GM12878 (cell line): ENCODE results near the gene LYSMD1. TPM values are rescaled to one million over a fixed set of nuclear protein-coding genes. Genes with fewer than 3 reads are reported as not detected.

Experiments used
- ATAC-seq: fragments of 200-7000 bp; cut with Tn5 transposase; 3 replicates; pipeline ENCODE4 v1.9.1; 2020; ENCODE audit warnings: mild to moderate bottlenecking, moderate library complexity
- BruUV-seq: library from RNA; stranded (reverse); fragments of 400-500 nt; replicated peaks from 2 replicates; lab custom pipeline; 2021; lab: Mats Ljungman, UMichigan
- CTCF ChIA-PET: fragments of 300-600 bp; sonication (Branson Sonifier 250); formaldehyde crosslinking; extraction: SDS; loops from one replicate; lab custom pipeline; 2021; ENCODE audit warnings: inconsistent platforms; lab: Yijun Ruan, JAX
- POLR2A ChIA-PET: fragments of 350-600 bp; formaldehyde crosslinking; extraction: SDS; loops from one replicate; lab custom pipeline; 2021; ENCODE audit warnings: inconsistent platforms; lab: Charles Lee
- RAD21 ChIA-PET: fragments of 300-600 bp; sonication (Branson Sonifier 250); formaldehyde crosslinking; loops from one replicate; lab custom pipeline; 2023; ENCODE audit warnings: antibody characterized with exemption; ENCODE audit not compliant: unreplicated experiment; lab: Charles Lee
- SMC1A ChIA-PET: fragments of 300-600 bp; sonication (Branson Sonifier 250); formaldehyde crosslinking; loops from one replicate; lab custom pipeline; 2023; ENCODE audit not compliant: unreplicated experiment, uncharacterized antibody; lab: Charles Lee
- DNase-seq: peaks from one replicate; pipeline ENCODE4 v3.0.0-alpha.2; 2011; ENCODE audit warnings: low read depth, low spot score
- FAIRE-seq: peaks from 3 replicates; lab custom pipeline; 2011; peaks lifted over from hg19 to GRCh38; lab: Jason Lieb, UNC
- H2AFZ ChIP-seq: 2 replicates; pipeline ENCODE4 v1.6.0; 2011; ENCODE audit warnings: low read depth, low read length, control low read depth; ENCODE audit not compliant: control insufficient read depth
- H3K27ac ChIP-seq: 2 replicates; pipeline ENCODE4 v1.5.1; 2011; ENCODE audit warnings: control low read depth; ENCODE audit not compliant: control insufficient read depth, insufficient read depth
- H3K27me3 ChIP-seq, 2 experiments: replicated peaks in 1 of 2; 2 replicates each; pipeline versions ENCODE4 v1.6.0 to v1.6.1; 2011; ENCODE audit warnings: low read length in 1 of 2; ENCODE audit not compliant: control insufficient read depth in 2 of 2, insufficient read depth in 2 of 2
- H3K36me3 ChIP-seq, 2 experiments: 2 replicates each; pipeline ENCODE4 v1.5.1; 2011; ENCODE audit warnings: low read length in 1 of 2; ENCODE audit not compliant: control insufficient read depth in 2 of 2, insufficient read depth in 2 of 2
- H3K4me1 ChIP-seq: 2 replicates; pipeline ENCODE4 v1.6.1; 2011; ENCODE audit warnings: mild to moderate bottlenecking, low read length, moderate library complexity, mixed read lengths; ENCODE audit not compliant: control insufficient read depth, insufficient read depth
- H3K4me2 ChIP-seq: 2 replicates; pipeline ENCODE4 v1.6.0; 2011; ENCODE audit warnings: control low read depth; ENCODE audit not compliant: control insufficient read depth, insufficient read depth
- H3K4me3 ChIP-seq: fragments of 200-600 bp; sonication (generic); 2 replicates; pipeline ENCODE4 v1.5.1; 2016
- H3K79me2 ChIP-seq: 2 replicates; pipeline ENCODE4 v1.6.0; 2011; ENCODE audit warnings: low read length; ENCODE audit not compliant: control insufficient read depth, insufficient read depth
- H3K9ac ChIP-seq: 2 replicates; pipeline ENCODE4 v1.8.0; 2011; ENCODE audit warnings: low read length, control low read depth, mixed read lengths; ENCODE audit not compliant: control insufficient read depth, insufficient read depth
- H3K9me3 ChIP-seq: replicated peaks from 3 replicates; pipeline ENCODE4 v1.5.1; 2011; ENCODE audit warnings: mild to moderate bottlenecking, low read length; ENCODE audit not compliant: control insufficient read depth, insufficient read depth
- H4K20me1 ChIP-seq: 2 replicates; pipeline ENCODE4 v1.6.0; 2011; ENCODE audit not compliant: control insufficient read depth, insufficient read depth
- BHLHE40 ChIP-seq, 2 experiments: fragments of 450-650 bp in 1 of 2; IDR thresholded peaks; 2 replicates each; pipeline ENCODE4 v1.6.1; 2011 to 2017; ENCODE audit warnings: low read depth in 2 of 2, borderline replicate concordance in 1 of 2, improper control_type of control experiment in 1 of 2, low read length in 1 of 2, mild to moderate bottlenecking in 1 of 2
- CHD2 ChIP-seq: IDR thresholded peaks from 2 replicates; pipeline ENCODE4 v1.6.1; 2011; ENCODE audit warnings: low read depth, low read length, improper control_type of control experiment, borderline replicate concordance
- CHD4 ChIP-seq: fragments of 200-600 bp; sonication (generic); IDR thresholded peaks from 2 replicates; pipeline ENCODE4 v1.6.1; 2016; ENCODE audit warnings: mild to moderate bottlenecking
- CREM ChIP-seq: IDR thresholded peaks from 2 replicates; pipeline ENCODE4 v1.6.1; 2014; ENCODE audit warnings: antibody characterized with exemption, low read depth
- FOS ChIP-seq: IDR thresholded peaks from 3 replicates; pipeline ENCODE4 v1.6.1; 2011; ENCODE audit warnings: borderline replicate concordance; ENCODE audit not compliant: insufficient read length; ENCODE audit errors: extremely low read depth
- IRF3 ChIP-seq: fragments of 450-650 bp; IDR thresholded peaks from 2 replicates; pipeline ENCODE4 v1.6.1; 2014; ENCODE audit warnings: mild to moderate bottlenecking
- KAT2A ChIP-seq: conservative IDR thresholded peaks from 2 replicates; pipeline ENCODE4 v1.6.1; 2011; ENCODE audit warnings: low read depth, low read length; ENCODE audit not compliant: control insufficient read depth
- NBN ChIP-seq: fragments of 450-650 bp; IDR thresholded peaks from 2 replicates; pipeline ENCODE4 v1.6.1; 2016
- NFIC ChIP-seq: IDR thresholded peaks from 2 replicates; pipeline ENCODE4 v1.6.1; 2012; ENCODE audit warnings: low read depth, mild to moderate bottlenecking, inconsistent platforms, low read length, moderate library complexity
- NFYA ChIP-seq: IDR thresholded peaks from 2 replicates; pipeline ENCODE4 v1.6.1; 2011; ENCODE audit warnings: low read depth, mild to moderate bottlenecking, low read length, improper control_type of control experiment, borderline replicate concordance
- SPI1 ChIP-seq: IDR thresholded peaks from 2 replicates; pipeline ENCODE4 v1.6.1; 2011; ENCODE audit warnings: low read depth, mild to moderate bottlenecking, low read length, moderate library complexity, borderline replicate concordance; ENCODE audit not compliant: insufficient read depth
- STAT3 ChIP-seq: IDR thresholded peaks from 2 replicates; pipeline ENCODE4 v1.6.1; 2011; ENCODE audit warnings: low read depth, low read length, improper control_type of control experiment
- WGBS: methylation state at CpG from one replicate; pipeline ENCODE4 v1.1.6; 2016; ENCODE audit warnings: low lambda C conversion rate; ENCODE audit not compliant: insufficient replicate concordance, insufficient coverage; ENCODE audit errors: missing lambda C conversion rate; 5-methylcytosine and 5-hydroxymethylcytosine counted together
- in situ Hi-C: fragments of 300-500 bp; cut with MboI; formaldehyde crosslinking; loops from 9 replicates; pipeline ENCODE4 v1.14.3; 2018; ENCODE audit warnings: mixed read lengths
- intact Hi-C: fragments of 100-400 bp; cut with micrococcal nuclease; formaldehyde crosslinking; loops from one replicate; pipeline ENCODE4 v1.14.2; 2022; ENCODE audit not compliant: unreplicated experiment
- polyA plus RNA-seq, 11 experiments: library from polyadenylated mRNA; depleted of rRNA in 4 of 11; unstranded in 6 of 11; stranded (reverse) in 5 of 11; fragments of >200 nt; fragmentation: Nextera tagmentation in 4 of 11; fragmentation: Illumina TruSeq in 1 of 11; extraction: Ambion mirVana in 4 of 11; extraction: Trizol in 1 of 11; gene quantifications; 1 replicate in 1 of 11; 2 replicates in 10 of 11; pipeline versions ENCODE4 v1.2.1 to v1.2.3, GENCODE V29; 2011 to 2016; ENCODE audit warnings: inconsistent platforms in 2 of 11, missing spikeins in 2 of 11, low read depth in 1 of 11
- total RNA-seq, 4 experiments: library from RNA; depleted of rRNA in 3 of 4; stranded (reverse); fragments of >200 nt in 3 of 4; fragmentation: Illumina TruSeq in 1 of 4; extraction: Trizol in 1 of 4; gene quantifications; 2 replicates each; pipeline versions ENCODE4 v1.2.1 to v1.2.3, GENCODE V29; 2013 to 2021

The LYSMD1 gene
- total and polyA plus RNA-seq, 10 of the 15 experiments (the other 5 are each of a cell fraction or from before 2014, with no cell fraction given), result 0.80 to 10.4 (median 6.5) TPM

- ATAC-seq, result no peak
- H3K9me3 ChIP-seq, result no peaks in the 10 kb centered on the region
- no peaks in the 10 kb centered on the region for H3K4me1 ChIP-seq
- in situ Hi-C loops, result no loop called here
- intact Hi-C loops, result no loop called here
- H3K9ac ChIP-seq, result no peak overlapping the region
- 77% methylated on average over 6 of the region's 6 CpGs for WGBS
- no peak overlapping the region for H3K27ac ChIP-seq
- ChIA-PET RAD21 (interaction anchor here (1.0 to 1.1 kb wide), 2 partner anchors 15 to 18 kb away, joined by 3 read pairs; partner anchors contain the start of genes TNFAIP8L2 and VPS72), CTCF (interaction anchor here (0.9 to 2.7 kb wide), 5 partner anchors 13 to 104 kb away, joined by 3 to 11 read pairs (median 3); partner anchors contain the start of genes GABPB2, TNFAIP8L2 and VPS72), POLR2A (interaction anchor here (0.5 to 0.6 kb wide), 2 partner anchors 148 to 165 kb away, joined by 3 to 4 read pairs; no protein-coding TSS in a partner anchor), SMC1A (interaction anchor here (1.2 kb wide), 1 partner anchor 12 kb away, joined by 3 read pairs; no protein-coding TSS in a partner anchor)
- H2AFZ ChIP-seq, result no peak overlapping the region
- no peak for DNase-seq
- no peak overlapping the region for H3K4me3 ChIP-seq
- H4K20me1 ChIP-seq, result no peaks in the 10 kb centered on the region; the same call in 1 of the 2 replicates
- no peaks in the 10 kb centered on the region for H3K79me2 ChIP-seq
- BruUV-seq, result TSS peak; percentile 29
- TF ChIP-seq CREM (no peak), SPI1 (peak; percentile 13; the same call in 1 of the 2 replicates)
- FAIRE-seq, result no peak
- H3K36me3 ChIP-seq, result peaks cover 11% of the 10 kb centered on the region in 2 experiments; a peak in 3 of 4 replicates
- no peak overlapping the region for H3K4me2 ChIP-seq
- no peaks in the 10 kb centered on the region for H3K27me3 ChIP-seq
These were observed 9.5 kb upstream of the LYSMD1 start for GRCh38 chr1:151175041-151175741.

GRCh38 chr1:151171190-151171589 is 5.5 kb upstream of the LYSMD1 start:
- BruUV-seq, result no TSS peak
- 94% methylated on average over 5 of the region's 5 CpGs for WGBS
- no peaks in the 10 kb centered on the region; the same call in 1 of the 2 replicates for H4K20me1 ChIP-seq
- H3K36me3 ChIP-seq, result peaks cover 3 to 9% of the 10 kb centered on the region in 2 experiments; a peak in 3 of 4 replicates
- ATAC-seq (no peak), DNase-seq (no peak), FAIRE-seq (no peak)
- no peak overlapping the region for H3K27ac ChIP-seq
- CTCF ChIA-PET, result interaction anchor here (1.0 to 1.2 kb wide), 2 partner anchors 15 to 81 kb away, joined by 3 to 4 read pairs; partner anchors contain the start of gene TNFAIP8L2
- RAD21 ChIA-PET, result interaction anchor here (0.5 to 0.6 kb wide), 2 partner anchors 19 to 45 kb away, joined by 3 to 4 read pairs; no protein-coding TSS in a partner anchor
- in situ Hi-C loops, result no loop called here
- SMC1A ChIA-PET, result interaction anchor here (1.2 to 1.4 kb wide), 2 partner anchors 14 to 72 kb away, joined by 3 read pairs; partner anchors contain the start of gene TNFAIP8L2
- no peak overlapping the region for H2AFZ ChIP-seq
- no peaks in the 10 kb centered on the region for H3K27me3 ChIP-seq
- peaks cover 10% of the 10 kb centered on the region for H3K79me2 ChIP-seq
- peaks cover 6% of the 10 kb centered on the region for H3K4me1 ChIP-seq
- H3K9ac ChIP-seq, result no peak overlapping the region
- H3K9me3 ChIP-seq, result no peaks in the 10 kb centered on the region
- POLR2A ChIA-PET, result interaction anchor here (0.6 kb wide), 1 partner anchor 43 kb away, joined by 4 read pairs; no protein-coding TSS in a partner anchor
- intact Hi-C loops, result no loop called here
- no peak overlapping the region for H3K4me3 ChIP-seq
- no peak overlapping the region for H3K4me2 ChIP-seq
- TF ChIP-seq KAT2A (no peak), NBN (no peak), IRF3 (no peak), CHD2 (no peak), NFIC (no peak), STAT3 (no peak), BHLHE40 (IDR thresholded peaks at IDR 0.05; ENCODE audit: borderline replicate concordance in 1 of 2, low read depth in 2 of 2, low read length in 1 of 2) (no peak), CHD4 (no peak), NFYA (no peak), FOS (no peak), CREM (no peak)
